Caco-2 (cell line): ENCODE data around the gene ECEL1. TPM values are rescaled to one million over a fixed set of nuclear protein-coding genes. Genes with fewer than 3 reads are reported as not detected.

ENCODE experiments used
- BruUV-seq: library from RNA; stranded (reverse); fragments of 400-500 nt; replicated peaks from 2 replicates; lab custom pipeline; 2021; lab: Mats Ljungman, UMichigan
- CTCF ChIA-PET: fragments of 300-600 bp; sonication (Branson Sonifier 250); formaldehyde crosslinking; loops from one replicate; lab custom pipeline; 2022; ENCODE audit warnings: antibody characterized with exemption; lab: Charles Lee
- POLR2A ChIA-PET: fragments of 300-600 bp; sonication (Branson Sonifier 250); formaldehyde crosslinking; loops from one replicate; lab custom pipeline; 2022; ENCODE audit warnings: antibody characterized with exemption; lab: Charles Lee
- DNase-seq, 2 experiments: peaks; one replicate each; pipeline versions ENCODE4 v3.0.0 to v3.0.0-alpha.2; 2020 to 2022
- H3K27me3 ChIP-seq: replicated peaks from 2 replicates; pipeline ENCODE4 v1.6.0; 2011; ENCODE audit warnings: low read length; ENCODE audit not compliant: control insufficient read depth, insufficient read depth
- H3K36me3 ChIP-seq: 2 replicates; pipeline ENCODE4 v1.5.1; 2011; ENCODE audit warnings: low read length; ENCODE audit not compliant: control insufficient read depth, insufficient read depth
- H3K4me1 ChIP-seq: fragments of 250-450 bp; sonication (Bioruptor Pico); 2 replicates; pipeline ENCODE4 v1.5.1; 2020; ENCODE audit warnings: mild to moderate bottlenecking
- H3K4me3 ChIP-seq: 2 replicates; pipeline ENCODE4 v1.5.1; 2011; ENCODE audit warnings: low read depth, mild to moderate bottlenecking, control low read depth, low read length
- H3K9me3 ChIP-seq: fragments of 250-450 bp; sonication (Bioruptor Pico); 2 replicates; pipeline ENCODE4 v1.5.1; 2020; ENCODE audit warnings: mild to moderate bottlenecking, moderate library complexity
- H3K27ac Mint-ChIP-seq: one replicate; pipeline ENCODE4 v1.8.0; 2022; ENCODE audit warnings: mixed read lengths; ENCODE audit not compliant: unreplicated experiment
- H3K27me3 Mint-ChIP-seq: one replicate; pipeline ENCODE4 v1.8.0; 2022; ENCODE audit warnings: mixed read lengths; ENCODE audit not compliant: insufficient read depth, unreplicated experiment
- H3K36me3 Mint-ChIP-seq: one replicate; pipeline ENCODE4 v1.8.0; 2022; ENCODE audit warnings: mild to moderate bottlenecking, mixed read lengths; ENCODE audit not compliant: insufficient read depth, unreplicated experiment
- H3K4me1 Mint-ChIP-seq: one replicate; pipeline ENCODE4 v1.8.0; 2022; ENCODE audit warnings: low read depth, mixed read lengths; ENCODE audit not compliant: unreplicated experiment
- H3K4me3 Mint-ChIP-seq: one replicate; pipeline ENCODE4 v1.8.0; 2022; ENCODE audit warnings: mild to moderate bottlenecking, moderate library complexity, mixed read lengths; ENCODE audit not compliant: unreplicated experiment
- H3K9me3 Mint-ChIP-seq: one replicate; pipeline ENCODE4 v1.8.0; 2022; ENCODE audit warnings: mixed read lengths; ENCODE audit not compliant: unreplicated experiment
- CTCF ChIP-seq, 2 experiments: fragments of 200-600 bp in 1 of 2; IDR thresholded peaks; 1 replicate in 1 of 2; 2 replicates in 1 of 2; pipeline versions ENCODE4 v1.5.1 to v1.8.0; 2011 to 2022; ENCODE audit warnings: antibody characterized with exemption in 1 of 2, control low read depth in 1 of 2, inconsistent platforms in 1 of 2, low read depth in 1 of 2, low read length in 1 of 2, mild to moderate bottlenecking in 1 of 2, moderate library complexity in 1 of 2; ENCODE audit not compliant: insufficient read depth in 1 of 2, severe bottlenecking in 1 of 2, unreplicated experiment in 1 of 2
- intact Hi-C: fragments of 100-400 bp; cut with micrococcal nuclease; formaldehyde crosslinking; loops from one replicate; pipeline ENCODE4 v1.10.0; 2022; ENCODE audit not compliant: unreplicated experiment
- total RNA-seq: library from RNA; stranded (reverse); gene quantifications from 2 replicates; pipeline ENCODE4 v1.2.3, GENCODE V29; 2022

ECEL1 gene
- total RNA-seq, 1 experiment from 2014 or later, result 6.4 TPM

GRCh38 chr2:232482301-232483238, 5.1 kb downstream of the ECEL1 start:
- POLR2A ChIA-PET, result no interaction called here
- H3K4me1 Mint-ChIP-seq, result no peaks in the 10 kb centered on the region
- H3K27ac Mint-ChIP-seq, result no peak overlapping the region
- H3K27me3 ChIP-seq, result no peaks in the 10 kb centered on the region
- H3K4me1 ChIP-seq, result no peaks in the 10 kb centered on the region
- no peak for TF ChIP-seq CTCF (IDR thresholded peaks at IDR 0.05; ENCODE audit: insufficient read depth in 1 of 2, low read depth in 1 of 2, low read length in 1 of 2, severe bottlenecking in 1 of 2, unreplicated experiment in 1 of 2)
- no peaks in the 10 kb centered on the region for H3K9me3 Mint-ChIP-seq
- H3K27me3 Mint-ChIP-seq, result no peaks in the 10 kb centered on the region
- H3K4me3 Mint-ChIP-seq, result no peak overlapping the region
- H3K4me3 ChIP-seq, result no peak overlapping the region
- CTCF ChIA-PET, result no interaction called here
- no peak for DNase-seq
- H3K36me3 Mint-ChIP-seq, result no peaks in the 10 kb centered on the region
- intact Hi-C loops, result no loop called here
- no peaks in the 10 kb centered on the region for H3K36me3 ChIP-seq
- H3K9me3 ChIP-seq, result no peaks in the 10 kb centered on the region
- no TSS peak for BruUV-seq

GRCh38 chr2:232481322-232482140, 6.1 kb downstream of the ECEL1 start:
- BruUV-seq, result no TSS peak
- TF ChIP-seq CTCF (IDR thresholded peaks at IDR 0.05; ENCODE audit: insufficient read depth in 1 of 2, low read depth in 1 of 2, low read length in 1 of 2, severe bottlenecking in 1 of 2, unreplicated experiment in 1 of 2), result no peak
- H3K4me1 Mint-ChIP-seq, result no peaks in the 10 kb centered on the region
- H3K27ac Mint-ChIP-seq, result no peak overlapping the region
- Histone ChIP-seq H3K27me3 (no peaks in the 10 kb centered on the region), H3K9me3 (no peaks in the 10 kb centered on the region), H3K4me1 (no peaks in the 10 kb centered on the region), H3K36me3 (no peaks in the 10 kb centered on the region), H3K4me3 (no peak overlapping the region)
- ChIA-PET CTCF (no interaction called here), POLR2A (no interaction called here)
- no peak for DNase-seq
- intact Hi-C loops, result no loop called here
- H3K4me3 Mint-ChIP-seq, result no peak overlapping the region
- H3K27me3 Mint-ChIP-seq, result no peaks in the 10 kb centered on the region
- H3K36me3 Mint-ChIP-seq, result no peaks in the 10 kb centered on the region
- H3K9me3 Mint-ChIP-seq, result no peaks in the 10 kb centered on the region
